ENCODE results near the gene DYNC1H1.
A peak's percentile ranks its signal among the peaks of the same experiment; 100 is the strongest.

DYNC1H1 gene

GRCh38 chr14:102034301-102034700 is 69.9 kb downstream of the DYNC1H1 start:
- DNase-seq, result peak in 1 of 51 donors; percentile 39

GRCh38 chr14:102035914-102036313 is 71.5 kb downstream of the DYNC1H1 start:
- no peak for DNase-seq

GRCh38 chr14:102037686-102038085 is 73.3 kb downstream of the DYNC1H1 start:
- DNase-seq, result no peak

- no peak for DNase-seq
These were observed 74.8 kb downstream of the DYNC1H1 start for GRCh38 chr14:102039157-102039556.

- no peak for DNase-seq
These were observed 75.8 kb downstream of the DYNC1H1 start for GRCh38 chr14:102040153-102040552.

GRCh38 chr14:102042699-102043098 is 78.3 kb downstream of the DYNC1H1 start:
- DNase-seq, result no peak

- DNase-seq, result peak in 24 of 51 donors; percentile 2 to 50 (median 20)
These were observed 79.1 kb downstream of the DYNC1H1 start for GRCh38 chr14:102043251-102044025.

GRCh38 chr14:102044566-102044965 is 80.2 kb downstream of the DYNC1H1 start:
- no peak for DNase-seq

- peak in 45 of 51 donors; percentile 8 to 83 (median 54) for DNase-seq
These were observed 82.2 kb downstream of the DYNC1H1 start for GRCh38 chr14:102046337-102047278.

GRCh38 chr14:102047808-102048540 is 83.6 kb downstream of the DYNC1H1 start:
- DNase-seq, result no peak

GRCh38 chr14:102049258-102050025 is 85.1 kb downstream of the DYNC1H1 start:
- DNase-seq, result peak in 3 of 51 donors; percentile 19 to 61 (median 31)

GRCh38 chr14:102050026-102050405 is 85.6 kb downstream of the DYNC1H1 start:
- no peak for DNase-seq

GRCh38 chr14:102050625-102051024 is 86.3 kb downstream of the DYNC1H1 start:
- no peak for DNase-seq

GRCh38 chr14:102052522-102052921 is 88.1 kb downstream of the DYNC1H1 start:
- no peak for DNase-seq

GRCh38 chr14:102055181-102055901 is 91.0 kb downstream of the DYNC1H1 start:
- DNase-seq, result no peak

- no peak for DNase-seq
These were observed 92.5 kb downstream of the DYNC1H1 start for GRCh38 chr14:102056694-102057442.

GRCh38 chr14:102057480-102058114 is 93.2 kb downstream of the DYNC1H1 start:
- DNase-seq, result no peak

- no peak for DNase-seq
These were observed 93.8 kb downstream of the DYNC1H1 start for GRCh38 chr14:102058146-102058545.

GRCh38 chr14:102058961-102059360 is 94.6 kb downstream of the DYNC1H1 start:
- DNase-seq, result no peak

Data from hypothalamus (tissue), 51 donors.